ENCODE results near the gene PFDN2. TPM values are rescaled to one million over a fixed set of nuclear protein-coding genes. Genes with fewer than 3 reads are reported as not detected.

PFDN2 gene
- total and polyA plus RNA-seq, 8 donors, result 42.5 to 57.0 (median 51.8) TPM

DNA sequence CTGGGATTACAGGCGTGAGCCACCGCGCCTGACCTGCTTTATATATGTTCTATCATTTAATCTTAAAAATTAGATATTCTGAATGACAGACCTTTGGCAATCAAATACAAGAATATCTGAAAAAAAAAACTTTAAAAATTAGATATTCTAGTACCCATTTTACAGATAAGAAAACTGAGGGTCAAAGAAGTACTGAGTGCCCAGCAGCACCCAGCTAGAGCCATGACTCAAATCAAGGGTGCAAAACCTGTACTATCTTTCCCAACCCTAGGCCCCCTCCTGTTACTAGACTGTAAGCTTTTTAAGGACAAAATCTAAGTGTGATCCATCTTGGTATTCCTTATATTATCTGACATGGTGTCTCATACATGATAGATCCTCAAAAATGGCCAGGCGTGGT is 56.4 kb downstream of the PFDN2 start:
- TF ChIP-seq, protein P1, sequence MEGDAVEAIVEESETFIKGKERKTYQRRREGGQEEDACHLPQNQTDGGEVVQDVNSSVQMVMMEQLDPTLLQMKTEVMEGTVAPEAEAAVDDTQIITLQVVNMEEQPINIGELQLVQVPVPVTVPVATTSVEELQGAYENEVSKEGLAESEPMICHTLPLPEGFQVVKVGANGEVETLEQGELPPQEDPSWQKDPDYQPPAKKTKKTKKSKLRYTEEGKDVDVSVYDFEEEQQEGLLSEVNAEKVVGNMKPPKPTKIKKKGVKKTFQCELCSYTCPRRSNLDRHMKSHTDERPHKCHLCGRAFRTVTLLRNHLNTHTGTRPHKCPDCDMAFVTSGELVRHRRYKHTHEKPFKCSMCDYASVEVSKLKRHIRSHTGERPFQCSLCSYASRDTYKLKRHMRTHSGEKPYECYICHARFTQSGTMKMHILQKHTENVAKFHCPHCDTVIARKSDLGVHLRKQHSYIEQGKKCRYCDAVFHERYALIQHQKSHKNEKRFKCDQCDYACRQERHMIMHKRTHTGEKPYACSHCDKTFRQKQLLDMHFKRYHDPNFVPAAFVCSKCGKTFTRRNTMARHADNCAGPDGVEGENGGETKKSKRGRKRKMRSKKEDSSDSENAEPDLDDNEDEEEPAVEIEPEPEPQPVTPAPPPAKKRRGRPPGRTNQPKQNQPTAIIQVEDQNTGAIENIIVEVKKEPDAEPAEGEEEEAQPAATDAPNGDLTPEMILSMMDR (IDR thresholded peaks at IDR 0.05), result no peak
- ATAC-seq, result no peak
- Histone ChIP-seq H3K4me1 (peaks cover 0 to 24% of the 10 kb centered on the region in 2 donors), H3K9me3 (no peaks in the 10 kb centered on the region), H3K36me3 (peaks cover 0 to 50% of the 10 kb centered on the region in 2 donors), H3K27me3 (no peaks in the 10 kb centered on the region), H3K4me3 (no peak overlapping the region), H3K27ac (no peak overlapping the region)
- intact Hi-C loops (cut with DNase I), result no loop called here
- DNase-seq, result no peak

DNA sequence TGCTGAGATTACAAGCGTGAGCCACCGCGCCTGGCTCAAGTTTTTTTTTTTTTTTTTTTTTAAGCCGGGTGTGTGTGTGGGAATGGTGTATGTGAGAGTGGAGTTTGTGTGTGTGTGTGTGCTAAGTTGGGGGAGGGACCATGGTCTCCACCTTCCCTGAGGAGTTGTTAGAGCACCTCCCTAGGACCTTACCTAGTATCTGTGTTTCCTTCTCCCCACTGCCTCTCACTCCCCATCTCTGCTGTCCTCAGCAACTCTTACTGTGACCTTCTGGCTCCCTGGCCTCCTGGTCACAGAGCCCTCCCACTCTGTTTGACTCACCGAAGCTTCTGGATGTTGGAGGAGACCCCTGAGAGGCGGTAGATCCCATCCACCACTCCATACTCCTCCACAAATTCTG is 58.5 kb downstream of the PFDN2 start:
- intact Hi-C loops (cut with DNase I), result no loop called here
- H3K27me3 ChIP-seq, result peaks cover 0 to 9% of the 10 kb centered on the region in 2 donors
- H3K9me3 ChIP-seq, result no peaks in the 10 kb centered on the region
- peaks cover 0 to 69% of the 10 kb centered on the region in 2 donors for H3K36me3 ChIP-seq
- DNase-seq (no peak), ATAC-seq (no peak)
- H3K4me3 ChIP-seq, result no peak overlapping the region
- TF ChIP-seq, protein P1 (IDR thresholded peaks at IDR 0.05), result no peak
- no peak overlapping the region for H3K27ac ChIP-seq
- peaks cover 0 to 7% of the 10 kb centered on the region in 2 donors for H3K4me1 ChIP-seq

DNA sequence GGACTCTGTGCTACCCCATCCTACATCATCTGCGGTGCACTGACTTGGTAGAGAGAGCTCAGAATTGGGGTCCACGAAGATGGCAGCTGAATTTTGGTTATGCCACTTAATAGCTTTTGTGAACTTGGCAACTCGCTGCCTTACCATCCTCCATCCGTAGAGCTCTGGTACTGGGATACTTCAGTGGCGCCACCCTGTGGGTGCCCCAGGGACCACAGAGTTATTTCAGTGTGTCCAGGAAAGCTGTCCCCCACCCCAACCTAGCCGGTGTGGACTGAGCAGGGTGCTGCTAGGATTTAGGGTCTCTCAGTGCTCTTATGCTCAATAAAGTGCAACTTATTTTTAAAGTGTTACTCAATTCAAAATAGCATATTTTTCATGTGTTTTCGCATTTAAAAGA is 63.0 kb downstream of the PFDN2 start:
- H3K4me1 ChIP-seq, result no peaks in the 10 kb centered on the region
- intact Hi-C loops (cut with DNase I), result no loop called here
- H3K27ac ChIP-seq, result no peak overlapping the region
- DNase-seq (no peak), ATAC-seq (no peak)
- peaks cover 0 to 96% of the 10 kb centered on the region in 2 donors for H3K36me3 ChIP-seq
- TF ChIP-seq, protein P1 (IDR thresholded peaks at IDR 0.05), result peak in 1 of 2 donors; percentile 17
- no peak overlapping the region for H3K4me3 ChIP-seq
- no peaks in the 10 kb centered on the region for H3K9me3 ChIP-seq
- peaks cover 0 to 9% of the 10 kb centered on the region in 2 donors for H3K27me3 ChIP-seq

DNA sequence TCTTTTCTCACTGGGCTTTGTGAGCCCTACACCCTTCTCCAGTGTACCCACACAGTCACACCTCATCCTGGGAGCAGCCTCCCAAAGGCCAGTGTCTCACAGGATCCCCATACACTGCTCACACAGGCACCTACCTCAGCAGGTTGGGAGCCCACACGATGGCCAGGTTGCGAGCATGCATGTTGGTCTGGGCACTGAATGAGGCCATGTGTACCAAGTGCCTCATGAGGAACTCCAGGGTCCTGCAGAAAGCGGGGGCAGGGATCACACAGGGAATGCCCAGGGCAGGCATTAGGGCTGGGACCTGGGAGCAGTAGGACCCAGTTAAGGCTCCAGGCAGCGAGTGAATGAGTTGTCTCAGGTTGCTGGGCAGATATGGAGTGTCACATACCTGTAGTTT is 63.6 kb downstream of the PFDN2 start:
- Histone ChIP-seq H3K36me3 (peaks cover 0 to 96% of the 10 kb centered on the region in 2 donors), H3K4me1 (no peaks in the 10 kb centered on the region), H3K27me3 (peaks cover 0 to 9% of the 10 kb centered on the region in 2 donors), H3K4me3 (no peak overlapping the region), H3K9me3 (no peaks in the 10 kb centered on the region), H3K27ac (no peak overlapping the region)
- DNase-seq (no peak), ATAC-seq (no peak)
- TF ChIP-seq, protein P1 (IDR thresholded peaks at IDR 0.05), result no peak
- intact Hi-C loops (cut with DNase I), result no loop called here

DNA sequence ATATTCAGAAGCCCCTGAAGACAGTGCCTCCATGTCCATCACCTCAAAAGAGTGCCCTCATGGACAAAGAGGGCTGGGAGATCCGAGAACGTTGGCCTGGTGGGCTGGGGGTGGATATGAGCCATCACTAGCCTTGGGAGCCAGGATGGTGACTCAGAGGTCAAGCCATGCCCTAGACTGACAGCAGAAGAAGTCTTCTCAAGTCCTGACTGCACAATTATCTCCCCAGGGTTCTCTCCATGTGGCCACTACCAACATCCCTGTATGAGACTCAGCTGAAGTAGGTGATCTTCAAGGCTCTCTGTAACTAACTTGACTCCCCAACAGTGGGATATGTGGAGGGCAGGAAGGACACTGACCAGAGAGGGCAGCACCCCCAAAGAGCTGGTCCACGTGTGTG is 64.9 kb downstream of the PFDN2 start:
- Histone ChIP-seq H3K4me1 (peaks cover 0 to 8% of the 10 kb centered on the region in 2 donors), H3K36me3 (peaks cover 0 to 94% of the 10 kb centered on the region in 2 donors), H3K27ac (no peak overlapping the region), H3K4me3 (no peak overlapping the region), H3K27me3 (peaks cover 0 to 9% of the 10 kb centered on the region in 2 donors), H3K9me3 (no peaks in the 10 kb centered on the region)
- no peak for DNase-seq
- TF ChIP-seq, protein P1 (IDR thresholded peaks at IDR 0.05), result no peak
- no peak for ATAC-seq
- intact Hi-C loops (cut with DNase I), result no loop called here
